CD4-positive, alpha-beta memory T cell (primary cell): Measurements from ENCODE around the gene PNPLA4. TPM values are rescaled to one million over a fixed set of nuclear protein-coding genes. Genes with fewer than 3 reads are reported as not detected.

Experiments used
- CTCF ChIA-PET: fragments of 350-600 bp; sonication (Branson Sonifier 250); formaldehyde crosslinking; loops from one replicate; lab custom pipeline; 2021; ENCODE audit warnings: inconsistent platforms; ENCODE audit not compliant: partially characterized antibody; lab: Charles Lee
- POLR2A ChIA-PET: fragments of 350-600 bp; sonication (Branson Sonifier 250); formaldehyde crosslinking; loops from one replicate; lab custom pipeline; 2021; ENCODE audit not compliant: partially characterized antibody; lab: Charles Lee
- DNase-seq, 5 donors: peaks; one replicate each; pipeline versions ENCODE4 v3.0.0 to v3.0.0-alpha.2; 2020 to 2022; ENCODE audit warnings: mixed read lengths in 1 of 5
- H3K27ac ChIP-seq: one replicate; pipeline ENCODE4 v1.7.0; 2013; ENCODE audit warnings: low read depth, low read length
- H3K27me3 ChIP-seq: 2 replicates; pipeline ENCODE4 v1.7.0; 2013; ENCODE audit warnings: mild to moderate bottlenecking, low read length, moderate library complexity; ENCODE audit not compliant: insufficient read depth
- H3K36me3 ChIP-seq: 2 replicates; pipeline ENCODE4 v1.7.0; 2013; ENCODE audit warnings: mild to moderate bottlenecking, low read length, moderate library complexity; ENCODE audit not compliant: insufficient read depth
- H3K4me1 ChIP-seq: 2 replicates; pipeline ENCODE4 v1.7.0; 2013; ENCODE audit warnings: mild to moderate bottlenecking, low read length, moderate library complexity; ENCODE audit not compliant: insufficient read depth
- H3K4me3 ChIP-seq, 2 donors: one replicate each; pipeline ENCODE4 v1.7.0; 2013; ENCODE audit warnings: low read length in 2 of 2, mild to moderate bottlenecking in 1 of 2
- H3K9me3 ChIP-seq, 2 donors: one replicate each; pipeline ENCODE4 v1.7.0; 2013; ENCODE audit warnings: low read length in 2 of 2, control low read depth in 1 of 2; ENCODE audit not compliant: control insufficient read depth in 1 of 2
- H3K27ac Mint-ChIP-seq, 7 donors: one replicate each; pipeline ENCODE4 v1.8.0; 2020 to 2021; ENCODE audit warnings: mixed read lengths in 7 of 7, mild to moderate bottlenecking in 6 of 7, inconsistent platforms in 3 of 7, moderate library complexity in 3 of 7
- H3K27me3 Mint-ChIP-seq, 2 donors: one replicate each; pipeline ENCODE4 v1.8.0; 2020 to 2021; ENCODE audit warnings: mixed read lengths in 2 of 2
- H3K36me3 Mint-ChIP-seq, 2 donors: one replicate each; pipeline ENCODE4 v1.8.0; 2020 to 2021; ENCODE audit warnings: mixed read lengths in 2 of 2, inconsistent platforms in 1 of 2, mild to moderate bottlenecking in 1 of 2
- H3K4me1 Mint-ChIP-seq, 4 donors: one replicate each; pipeline ENCODE4 v1.8.0; 2020 to 2021; ENCODE audit warnings: mixed read lengths in 4 of 4, mild to moderate bottlenecking in 1 of 4
- H3K4me3 Mint-ChIP-seq, 8 donors: one replicate each; pipeline ENCODE4 v1.8.0; 2020 to 2021; ENCODE audit warnings: mixed read lengths in 8 of 8, mild to moderate bottlenecking in 7 of 8, moderate library complexity in 6 of 8, inconsistent platforms in 3 of 8
- H3K9me3 Mint-ChIP-seq, 8 donors: one replicate each; pipeline ENCODE4 v1.8.0; 2020 to 2021; ENCODE audit warnings: mixed read lengths in 8 of 8, mild to moderate bottlenecking in 5 of 8, inconsistent platforms in 3 of 8, moderate library complexity in 1 of 8
- intact Hi-C: fragments of 100-400 bp; cut with micrococcal nuclease; formaldehyde crosslinking; loops from one replicate; pipeline ENCODE4 v1.15.1; 2023
- polyA plus RNA-seq, 2 donors: library from polyadenylated mRNA; unstranded; fragments of 300-500 nt; fragmentation: Illumina TruSeq; gene quantifications; one replicate each; pipeline ENCODE4 v1.2.3, GENCODE V29; 2021
- total RNA-seq, 2 experiments: library from RNA; stranded (reverse); gene quantifications; one replicate each; pipeline ENCODE4 v1.2.3, GENCODE V29; 2021

Gene PNPLA4
- total and polyA plus RNA-seq, 4 experiments from 2014 or later: 5.0 to 25.1 (median 8.8) TPM

GRCh38 chrX:7876957-7877356 lies 50.3 kb downstream of the PNPLA4 start:
- Mint-ChIP-seq H3K4me1 (no peaks in the 10 kb centered on the region), H3K27ac (peak overlapping the region in 1 of 7 donors; percentile 35), H3K36me3 (no peaks in the 10 kb centered on the region), H3K27me3 (peaks cover 0 to 2% of the 10 kb centered on the region in 2 donors), H3K4me3 (no peak overlapping the region), H3K9me3 (no peaks in the 10 kb centered on the region)
- Histone ChIP-seq H3K4me1 (no peaks in the 10 kb centered on the region), H3K27me3 (no peaks in the 10 kb centered on the region), H3K9me3 (no peaks in the 10 kb centered on the region), H3K4me3 (no peak overlapping the region), H3K27ac (no peak overlapping the region), H3K36me3 (no peaks in the 10 kb centered on the region)
- intact Hi-C loops: no loop called here
- ChIA-PET POLR2A (no interaction called here), CTCF (no interaction called here)
- no peak for DNase-seq

DNA sequence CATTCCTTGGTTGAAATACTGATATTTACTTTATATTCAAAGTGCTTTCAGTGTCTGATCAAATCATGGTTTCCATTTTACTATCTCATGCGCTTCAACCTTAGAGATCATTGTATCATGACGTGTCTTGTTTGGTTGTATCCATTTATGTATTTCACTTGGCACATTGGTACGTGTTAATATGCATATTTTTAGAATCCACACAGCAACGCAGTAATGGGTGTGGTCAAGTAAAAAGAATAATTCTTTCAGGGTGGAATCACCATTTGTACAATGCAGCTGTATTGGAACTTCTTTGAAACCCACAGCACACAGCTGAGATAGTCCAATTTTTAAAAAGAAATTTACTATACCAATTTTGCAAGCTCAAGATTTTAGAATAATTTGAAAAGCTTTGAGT lies 55.2 kb downstream of the PNPLA4 start:
- H3K4me3 ChIP-seq: no peak overlapping the region
- no peaks in the 10 kb centered on the region for H3K4me1 ChIP-seq
- no peak overlapping the region for H3K4me3 Mint-ChIP-seq
- no peaks in the 10 kb centered on the region for H3K9me3 ChIP-seq
- H3K27me3 Mint-ChIP-seq: no peaks in the 10 kb centered on the region
- POLR2A ChIA-PET: no interaction called here
- no peaks in the 10 kb centered on the region for H3K27me3 ChIP-seq
- no peak overlapping the region for H3K27ac ChIP-seq
- H3K4me1 Mint-ChIP-seq: no peaks in the 10 kb centered on the region
- H3K9me3 Mint-ChIP-seq: no peaks in the 10 kb centered on the region
- H3K27ac Mint-ChIP-seq: no peak overlapping the region
- intact Hi-C loops: no loop called here
- H3K36me3 Mint-ChIP-seq: no peaks in the 10 kb centered on the region
- H3K36me3 ChIP-seq: no peaks in the 10 kb centered on the region
- no peak for DNase-seq
- CTCF ChIA-PET: no interaction called here

GRCh38 chrX:7852166-7852565 lies 75.0 kb downstream of the PNPLA4 start:
- H3K27ac Mint-ChIP-seq: no peak overlapping the region
- Histone ChIP-seq H3K4me1 (no peaks in the 10 kb centered on the region), H3K36me3 (no peaks in the 10 kb centered on the region), H3K9me3 (no peaks in the 10 kb centered on the region), H3K4me3 (no peak overlapping the region), H3K27me3 (no peaks in the 10 kb centered on the region), H3K27ac (no peak overlapping the region)
- H3K4me1 Mint-ChIP-seq: no peaks in the 10 kb centered on the region
- no peak overlapping the region for H3K4me3 Mint-ChIP-seq
- CTCF ChIA-PET: no interaction called here
- POLR2A ChIA-PET: no interaction called here
- DNase-seq: no peak
- no peaks in the 10 kb centered on the region for H3K36me3 Mint-ChIP-seq
- peaks cover 0 to 1% of the 10 kb centered on the region in 2 donors for H3K27me3 Mint-ChIP-seq
- H3K9me3 Mint-ChIP-seq: peaks cover 0 to 4% (median 0%) of the 10 kb centered on the region in 8 donors
- intact Hi-C loops: no loop called here

Other genes starting within 250 kb of the PNPLA4 start
- gene VCX, start 84.2 kb downstream of the PNPLA4 start, total RNA-seq: not detected
- gene VCX, start 84.2 kb downstream of the PNPLA4 start, polyA plus RNA-seq: not detected
- gene VCX2, start 243.9 kb upstream of the PNPLA4 start, total RNA-seq: not detected
- gene VCX2, start 243.9 kb upstream of the PNPLA4 start, polyA plus RNA-seq: not detected